ENCODE measurements around the gene DNASE2. TPM values are rescaled to one million over a fixed set of nuclear protein-coding genes. Genes with fewer than 3 reads are reported as not detected.
"Not testable (repeated sequence)": the region's sequence is repeated elsewhere in the genome, so short reads cannot be mapped to it uniquely, and the experiment has no call there.

The DNASE2 gene
- total RNA-seq, 2 donors from 2014 or later: 29.0 to 33.5 TPM

DNA sequence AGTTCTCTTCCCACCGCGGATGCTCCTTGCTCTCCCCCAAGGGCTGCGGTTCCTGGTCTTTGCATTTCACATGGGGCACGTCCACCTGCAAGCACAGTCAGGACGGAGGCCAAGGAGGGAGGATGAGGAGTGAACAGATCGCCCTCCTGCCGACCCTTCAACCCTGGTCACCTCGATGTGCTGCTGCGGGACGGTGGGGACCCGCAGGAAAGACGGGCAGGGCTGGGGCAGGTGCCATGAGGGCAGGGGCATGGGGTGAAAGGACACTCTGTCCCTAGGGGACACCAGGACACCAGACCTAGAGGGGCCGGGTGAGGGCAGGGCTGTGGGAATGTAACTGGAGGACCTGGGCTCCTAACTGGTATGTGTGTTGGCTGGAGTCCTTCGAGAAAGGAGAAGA is 37.0 kb upstream of the DNASE2 start:
- TF ChIP-seq, protein P1, sequence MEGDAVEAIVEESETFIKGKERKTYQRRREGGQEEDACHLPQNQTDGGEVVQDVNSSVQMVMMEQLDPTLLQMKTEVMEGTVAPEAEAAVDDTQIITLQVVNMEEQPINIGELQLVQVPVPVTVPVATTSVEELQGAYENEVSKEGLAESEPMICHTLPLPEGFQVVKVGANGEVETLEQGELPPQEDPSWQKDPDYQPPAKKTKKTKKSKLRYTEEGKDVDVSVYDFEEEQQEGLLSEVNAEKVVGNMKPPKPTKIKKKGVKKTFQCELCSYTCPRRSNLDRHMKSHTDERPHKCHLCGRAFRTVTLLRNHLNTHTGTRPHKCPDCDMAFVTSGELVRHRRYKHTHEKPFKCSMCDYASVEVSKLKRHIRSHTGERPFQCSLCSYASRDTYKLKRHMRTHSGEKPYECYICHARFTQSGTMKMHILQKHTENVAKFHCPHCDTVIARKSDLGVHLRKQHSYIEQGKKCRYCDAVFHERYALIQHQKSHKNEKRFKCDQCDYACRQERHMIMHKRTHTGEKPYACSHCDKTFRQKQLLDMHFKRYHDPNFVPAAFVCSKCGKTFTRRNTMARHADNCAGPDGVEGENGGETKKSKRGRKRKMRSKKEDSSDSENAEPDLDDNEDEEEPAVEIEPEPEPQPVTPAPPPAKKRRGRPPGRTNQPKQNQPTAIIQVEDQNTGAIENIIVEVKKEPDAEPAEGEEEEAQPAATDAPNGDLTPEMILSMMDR (IDR thresholded peaks at IDR 0.05): no peak
- intact Hi-C loops (cut with DNase I): loop anchor here (2.0 kb wide), 1 partner anchor 27 kb away; the partner anchor contains the start of gene RAD23A
- no peaks in the 10 kb centered on the region for H3K9me3 ChIP-seq
- H3K27me3 ChIP-seq: no peaks in the 10 kb centered on the region
- DNase-seq: no peak
- no peak overlapping the region for H3K27ac ChIP-seq
- no peaks in the 10 kb centered on the region for H3K4me1 ChIP-seq
- H3K36me3 ChIP-seq: peaks cover 6% of the 10 kb centered on the region
- H3K9ac ChIP-seq (ENCODE audit: low read depth in 2 of 2, low read length in 2 of 2): no peak overlapping the region
- H3K4me3 ChIP-seq: no peak overlapping the region

- DNase-seq; H3K4me3 ChIP-seq; H3K9ac ChIP-seq (ENCODE audit: low read depth in 2 of 2, low read length in 2 of 2); H3K36me3 ChIP-seq; H3K4me1 ChIP-seq; H3K9me3 ChIP-seq; H3K27me3 ChIP-seq; H3K27ac ChIP-seq; intact Hi-C loops (cut with DNase I): not testable (repeated sequence)
These were observed 34.6 kb upstream of the DNASE2 start for GRCh38 chr19:12915860-12916259.

DNA sequence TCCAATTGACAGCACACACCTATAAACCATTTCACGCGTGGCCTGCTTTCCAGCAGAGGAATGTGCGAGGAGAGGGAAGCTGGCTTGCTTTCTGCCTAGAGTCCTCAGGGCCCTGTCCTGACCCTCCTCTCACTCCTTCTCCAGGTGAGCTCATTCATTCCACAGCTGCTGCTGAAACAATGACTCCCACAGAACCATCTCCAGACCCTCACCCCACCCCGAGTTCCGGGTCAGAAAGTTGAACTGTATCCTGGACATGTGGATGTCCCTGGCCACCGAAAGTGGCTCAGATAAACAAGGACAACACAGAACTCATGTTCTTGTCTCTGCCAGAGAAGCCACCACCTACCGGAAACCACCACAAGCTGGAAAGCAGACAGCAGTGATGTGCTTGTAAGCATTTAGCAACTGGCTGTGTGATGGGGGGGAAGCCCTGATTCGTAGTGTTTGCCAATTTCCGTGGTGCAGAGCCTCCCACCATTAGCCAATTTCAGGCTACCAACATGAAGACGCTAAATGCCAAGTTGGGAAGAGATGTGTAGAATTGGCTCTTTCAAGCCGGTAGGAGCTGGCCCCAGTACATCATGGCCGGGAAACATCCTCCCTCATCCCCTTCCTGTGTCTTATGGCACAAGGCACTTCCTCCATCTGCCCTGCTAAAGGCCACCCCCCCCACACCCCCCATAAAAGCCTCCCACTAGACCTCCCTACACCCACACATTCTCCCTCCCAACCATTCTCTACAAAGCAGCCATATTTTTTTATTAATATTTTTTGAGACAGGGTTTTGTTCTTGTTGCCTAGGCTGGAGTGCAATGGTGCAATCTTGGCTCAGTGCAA is 32.8 kb upstream of the DNASE2 start:
- no peak for DNase-seq
- peak overlapping the region in 1 of 2 donors; percentile 14 for H3K9ac ChIP-seq (ENCODE audit: low read depth in 2 of 2, low read length in 2 of 2)
- H3K4me1 ChIP-seq: no peaks in the 10 kb centered on the region

DNA sequence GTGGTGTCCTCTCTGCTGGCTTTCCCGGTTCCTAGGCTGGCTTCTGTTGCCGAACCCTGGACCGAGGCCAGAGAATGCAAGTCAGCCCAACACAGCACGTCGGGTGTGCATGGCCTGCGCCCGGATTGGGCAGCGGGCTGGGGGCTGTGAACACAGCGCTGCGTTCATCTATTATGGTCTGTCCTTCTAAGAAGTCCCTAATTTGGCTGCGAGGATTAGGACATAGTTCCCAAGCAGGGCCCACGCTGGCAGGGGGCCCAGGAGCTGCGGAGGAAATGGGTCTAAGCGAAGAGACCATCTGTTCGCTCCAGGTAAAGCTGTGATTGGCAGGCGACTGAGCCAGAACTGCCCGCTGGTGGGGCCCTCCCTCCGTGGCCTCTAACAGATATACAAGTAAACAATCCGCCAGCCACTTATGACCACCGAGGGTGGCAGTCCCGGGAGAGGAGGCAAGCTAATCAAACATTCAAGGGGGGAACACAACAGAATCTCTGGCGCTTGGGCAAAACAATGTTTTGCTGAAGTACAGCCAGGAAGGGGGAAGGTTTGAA is 31.8 kb upstream of the DNASE2 start:
- peak; percentile 40 for DNase-seq

More for the DNA sequence above, 32.8 kb upstream of the DNASE2 start:
- no peaks in the 10 kb centered on the region for H3K27me3 ChIP-seq
- TF ChIP-seq, protein P1 (IDR thresholded peaks at IDR 0.05): no peak
- no peaks in the 10 kb centered on the region for H3K9me3 ChIP-seq
- no peak overlapping the region for H3K27ac ChIP-seq
- H3K4me3 ChIP-seq: no peak overlapping the region
- intact Hi-C loops (cut with DNase I): no loop called here
- H3K36me3 ChIP-seq: no peaks in the 10 kb centered on the region

GRCh38 chr19:12912571-12912970 is 31.3 kb upstream of the DNASE2 start:
- H3K36me3 ChIP-seq: no peaks in the 10 kb centered on the region
- no peaks in the 10 kb centered on the region for H3K9me3 ChIP-seq
- H3K27me3 ChIP-seq: no peaks in the 10 kb centered on the region
- no peaks in the 10 kb centered on the region for H3K4me1 ChIP-seq
- TF ChIP-seq, protein P1 (IDR thresholded peaks at IDR 0.05): no peak
- intact Hi-C loops (cut with DNase I): no loop called here
- no peak for DNase-seq
- peak overlapping the region; percentile 30 for H3K27ac ChIP-seq
- no peak overlapping the region for H3K4me3 ChIP-seq
- peak overlapping the region in 1 of 2 donors; percentile 43 for H3K9ac ChIP-seq (ENCODE audit: low read depth in 2 of 2, low read length in 2 of 2)

More for the DNA sequence above, 31.8 kb upstream of the DNASE2 start:
- no peaks in the 10 kb centered on the region for H3K36me3 ChIP-seq
- TF ChIP-seq, protein P1 (IDR thresholded peaks at IDR 0.05): no peak
- peak overlapping the region; percentile 30 for H3K27ac ChIP-seq
- H3K4me3 ChIP-seq: no peak overlapping the region
- no peaks in the 10 kb centered on the region for H3K9me3 ChIP-seq
- no peaks in the 10 kb centered on the region for H3K4me1 ChIP-seq
- H3K9ac ChIP-seq (ENCODE audit: low read depth in 2 of 2, low read length in 2 of 2): peak overlapping the region; percentile 14 to 43
- no peaks in the 10 kb centered on the region for H3K27me3 ChIP-seq
- intact Hi-C loops (cut with DNase I): no loop called here

GRCh38 chr19:12907166-12907565 is 25.9 kb upstream of the DNASE2 start:
- Histone ChIP-seq H3K27me3 (no peaks in the 10 kb centered on the region), H3K9ac (ENCODE audit: low read depth in 2 of 2, low read length in 2 of 2) (no peak overlapping the region), H3K9me3 (no peaks in the 10 kb centered on the region), H3K27ac (no peak overlapping the region), H3K36me3 (no peaks in the 10 kb centered on the region), H3K4me3 (no peak overlapping the region), H3K4me1 (no peaks in the 10 kb centered on the region)
- intact Hi-C loops (cut with DNase I): no loop called here
- no peak for DNase-seq
- TF ChIP-seq, protein P1 (IDR thresholded peaks at IDR 0.05): no peak
